ENCODE data around the gene CDKL2. TPM values are rescaled to one million over a fixed set of nuclear protein-coding genes. Genes with fewer than 3 reads are reported as not detected.

CDKL2 gene
- total RNA-seq, 1 donor from 2014 or later, result not detected

GRCh38 chr4:75644095-75644494 is 13.8 kb upstream of the CDKL2 start:
- Histone ChIP-seq H3K27ac (ENCODE audit: low read depth, low read length) (no peak overlapping the region), H3K9ac (ENCODE audit: low read depth in 1 of 3, low read length in 3 of 3) (no peak overlapping the region), H3K27me3 (ENCODE audit: control insufficient read depth in 3 of 3, insufficient read depth in 3 of 3, low read length in 3 of 3) (no peaks in the 10 kb centered on the region), H3K4me3 (ENCODE audit: low read length in 3 of 3) (no peak overlapping the region), H3K9me3 (ENCODE audit: control insufficient read depth in 3 of 3, low read length in 3 of 3) (no peaks in the 10 kb centered on the region), H3K4me1 (ENCODE audit: control insufficient read depth in 3 of 3, insufficient read depth in 3 of 3, low read length in 3 of 3) (no peaks in the 10 kb centered on the region), H3K36me3 (ENCODE audit: control insufficient read depth in 3 of 3, insufficient read depth in 3 of 3, low read length in 3 of 3) (peaks cover 26 to 58% (median 44%) of the 10 kb centered on the region in 3 donors)

- Histone ChIP-seq H3K4me3 (ENCODE audit: low read length in 3 of 3) (no peak overlapping the region), H3K36me3 (ENCODE audit: control insufficient read depth in 3 of 3, insufficient read depth in 3 of 3, low read length in 3 of 3) (peaks cover 26 to 55% (median 44%) of the 10 kb centered on the region in 3 donors), H3K4me1 (ENCODE audit: control insufficient read depth in 3 of 3, insufficient read depth in 3 of 3, low read length in 3 of 3) (no peaks in the 10 kb centered on the region), H3K27me3 (ENCODE audit: control insufficient read depth in 3 of 3, insufficient read depth in 3 of 3, low read length in 3 of 3) (no peaks in the 10 kb centered on the region), H3K9ac (ENCODE audit: low read depth in 1 of 3, low read length in 3 of 3) (no peak overlapping the region), H3K27ac (ENCODE audit: low read depth, low read length) (no peak overlapping the region), H3K9me3 (ENCODE audit: control insufficient read depth in 3 of 3, low read length in 3 of 3) (no peaks in the 10 kb centered on the region)
Observed at GRCh38 chr4:75643651-75644050, 13.3 kb upstream of the CDKL2 start.

DNA sequence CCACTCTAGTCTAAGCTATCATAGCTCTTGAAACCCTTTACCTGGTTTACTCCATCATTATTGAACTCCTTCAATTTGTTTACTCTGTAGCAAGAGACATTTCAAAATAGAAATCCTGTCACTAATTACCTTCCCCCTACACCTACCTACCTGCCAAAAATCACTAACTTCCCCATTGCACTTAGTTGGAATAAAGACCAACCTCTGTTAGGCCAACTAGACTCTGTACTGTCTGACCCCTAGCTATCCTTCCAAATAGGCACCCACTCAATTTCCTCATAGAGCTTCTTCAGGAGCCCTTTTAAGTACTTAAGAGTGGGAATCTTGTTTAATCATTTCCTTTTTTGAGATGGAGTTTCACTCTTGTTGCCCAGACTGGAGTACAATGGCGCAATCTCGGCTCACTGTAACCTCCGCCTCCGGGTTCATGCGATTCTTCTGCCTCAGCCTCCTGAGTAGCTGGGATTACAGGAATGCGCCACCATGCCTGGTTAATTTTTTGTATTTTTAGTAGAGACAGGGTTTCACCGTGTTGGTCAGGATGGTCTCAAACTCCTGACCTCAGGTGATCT is 8.9 kb upstream of the CDKL2 start:
- Histone ChIP-seq H3K4me3 (ENCODE audit: low read length in 3 of 3) (no peak overlapping the region), H3K27ac (ENCODE audit: low read depth, low read length) (no peak overlapping the region), H3K27me3 (ENCODE audit: control insufficient read depth in 3 of 3, insufficient read depth in 3 of 3, low read length in 3 of 3) (no peaks in the 10 kb centered on the region), H3K9ac (ENCODE audit: low read depth in 1 of 3, low read length in 3 of 3) (no peak overlapping the region), H3K4me1 (ENCODE audit: control insufficient read depth in 3 of 3, insufficient read depth in 3 of 3, low read length in 3 of 3) (peaks cover 0 to 4% (median 0%) of the 10 kb centered on the region in 3 donors), H3K9me3 (ENCODE audit: control insufficient read depth in 3 of 3, low read length in 3 of 3) (no peaks in the 10 kb centered on the region), H3K36me3 (ENCODE audit: control insufficient read depth in 3 of 3, insufficient read depth in 3 of 3, low read length in 3 of 3) (peaks cover 0 to 12% (median 4%) of the 10 kb centered on the region in 3 donors)

- H3K36me3 ChIP-seq (ENCODE audit: control insufficient read depth in 3 of 3, insufficient read depth in 3 of 3, low read length in 3 of 3), result peaks cover 0 to 3% (median 1%) of the 10 kb centered on the region in 3 donors
Observed at GRCh38 chr4:75637827-75638226, 7.5 kb upstream of the CDKL2 start.

GRCh38 chr4:75637176-75637575 is 6.8 kb upstream of the CDKL2 start:
- Histone ChIP-seq H3K27me3 (ENCODE audit: control insufficient read depth in 3 of 3, insufficient read depth in 3 of 3, low read length in 3 of 3) (no peaks in the 10 kb centered on the region), H3K9me3 (ENCODE audit: control insufficient read depth in 3 of 3, low read length in 3 of 3) (no peaks in the 10 kb centered on the region), H3K9ac (ENCODE audit: low read depth in 1 of 3, low read length in 3 of 3) (no peak overlapping the region), H3K27ac (ENCODE audit: low read depth, low read length) (no peak overlapping the region), H3K4me1 (ENCODE audit: control insufficient read depth in 3 of 3, insufficient read depth in 3 of 3, low read length in 3 of 3) (peaks cover 0 to 4% (median 0%) of the 10 kb centered on the region in 3 donors), H3K36me3 (ENCODE audit: control insufficient read depth in 3 of 3, insufficient read depth in 3 of 3, low read length in 3 of 3) (no peaks in the 10 kb centered on the region), H3K4me3 (ENCODE audit: low read length in 3 of 3) (no peak overlapping the region)

More at GRCh38 chr4:75637827-75638226, 7.5 kb upstream of the CDKL2 start:
- peaks cover 0 to 4% (median 0%) of the 10 kb centered on the region in 3 donors for H3K4me1 ChIP-seq (ENCODE audit: control insufficient read depth in 3 of 3, insufficient read depth in 3 of 3, low read length in 3 of 3)
- no peak overlapping the region for H3K4me3 ChIP-seq (ENCODE audit: low read length in 3 of 3)
- no peak overlapping the region for H3K9ac ChIP-seq (ENCODE audit: low read depth in 1 of 3, low read length in 3 of 3)
- no peak overlapping the region for H3K27ac ChIP-seq (ENCODE audit: low read depth, low read length)
- H3K27me3 ChIP-seq (ENCODE audit: control insufficient read depth in 3 of 3, insufficient read depth in 3 of 3, low read length in 3 of 3), result no peaks in the 10 kb centered on the region
- H3K9me3 ChIP-seq (ENCODE audit: control insufficient read depth in 3 of 3, low read length in 3 of 3), result no peaks in the 10 kb centered on the region

DNA sequence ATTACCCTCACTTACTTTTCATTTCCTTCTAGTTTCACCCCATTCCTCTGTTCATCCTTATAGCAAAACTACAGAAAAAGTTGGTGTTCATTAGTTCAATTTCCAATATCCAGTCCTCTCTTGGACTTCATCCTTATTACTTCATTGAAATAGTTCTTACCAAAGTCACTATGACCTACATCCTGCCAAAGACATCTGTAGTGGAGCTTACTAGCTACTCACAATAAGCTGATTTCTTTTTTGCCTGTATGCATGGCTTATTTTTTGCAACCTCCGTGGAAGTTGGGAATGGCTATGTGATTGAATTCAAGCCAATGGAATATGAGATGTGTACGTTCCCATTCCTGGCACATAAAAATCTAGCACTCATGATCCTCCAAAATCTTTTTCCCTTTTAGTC is 4.6 kb upstream of the CDKL2 start:
- Histone ChIP-seq H3K36me3 (ENCODE audit: control insufficient read depth in 3 of 3, insufficient read depth in 3 of 3, low read length in 3 of 3) (no peaks in the 10 kb centered on the region), H3K27me3 (ENCODE audit: control insufficient read depth in 3 of 3, insufficient read depth in 3 of 3, low read length in 3 of 3) (no peaks in the 10 kb centered on the region), H3K9ac (ENCODE audit: low read depth in 1 of 3, low read length in 3 of 3) (no peak overlapping the region)

DNA sequence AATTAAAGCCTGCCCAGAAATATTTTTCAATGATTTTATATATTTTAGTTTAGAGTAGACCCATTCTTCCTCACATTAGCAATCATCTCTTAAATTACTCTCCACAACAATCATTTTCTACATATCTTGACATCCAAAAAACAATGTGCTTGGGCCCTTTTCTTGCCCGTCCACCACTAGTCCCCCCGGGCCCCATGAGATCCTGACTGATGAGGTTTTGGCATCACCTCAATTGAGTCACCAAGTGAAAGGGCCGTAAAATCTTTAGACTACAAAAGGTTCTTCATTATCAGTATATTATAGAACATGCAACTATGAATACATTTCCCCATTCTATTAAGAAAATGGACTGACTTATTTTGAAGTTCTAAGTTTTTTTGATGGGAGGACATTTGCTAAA is 4.0 kb upstream of the CDKL2 start:
- no peak overlapping the region for H3K27ac ChIP-seq (ENCODE audit: low read depth, low read length)
- H3K9me3 ChIP-seq (ENCODE audit: control insufficient read depth in 3 of 3, low read length in 3 of 3), result no peaks in the 10 kb centered on the region
- no peak overlapping the region for H3K9ac ChIP-seq (ENCODE audit: low read depth in 1 of 3, low read length in 3 of 3)
- H3K4me3 ChIP-seq (ENCODE audit: low read length in 3 of 3), result no peak overlapping the region
- peaks cover 8 to 15% (median 10%) of the 10 kb centered on the region in 3 donors for H3K4me1 ChIP-seq (ENCODE audit: control insufficient read depth in 3 of 3, insufficient read depth in 3 of 3, low read length in 3 of 3)
- no peaks in the 10 kb centered on the region for H3K27me3 ChIP-seq (ENCODE audit: control insufficient read depth in 3 of 3, insufficient read depth in 3 of 3, low read length in 3 of 3)
- H3K36me3 ChIP-seq (ENCODE audit: control insufficient read depth in 3 of 3, insufficient read depth in 3 of 3, low read length in 3 of 3), result no peaks in the 10 kb centered on the region

More for the DNA sequence above, 4.6 kb upstream of the CDKL2 start:
- H3K27ac ChIP-seq (ENCODE audit: low read depth, low read length), result no peak overlapping the region
- no peak overlapping the region for H3K4me3 ChIP-seq (ENCODE audit: low read length in 3 of 3)
- H3K9me3 ChIP-seq (ENCODE audit: control insufficient read depth in 3 of 3, low read length in 3 of 3), result no peaks in the 10 kb centered on the region
- H3K4me1 ChIP-seq (ENCODE audit: control insufficient read depth in 3 of 3, insufficient read depth in 3 of 3, low read length in 3 of 3), result peaks cover 7 to 15% (median 9%) of the 10 kb centered on the region in 3 donors

DNA sequence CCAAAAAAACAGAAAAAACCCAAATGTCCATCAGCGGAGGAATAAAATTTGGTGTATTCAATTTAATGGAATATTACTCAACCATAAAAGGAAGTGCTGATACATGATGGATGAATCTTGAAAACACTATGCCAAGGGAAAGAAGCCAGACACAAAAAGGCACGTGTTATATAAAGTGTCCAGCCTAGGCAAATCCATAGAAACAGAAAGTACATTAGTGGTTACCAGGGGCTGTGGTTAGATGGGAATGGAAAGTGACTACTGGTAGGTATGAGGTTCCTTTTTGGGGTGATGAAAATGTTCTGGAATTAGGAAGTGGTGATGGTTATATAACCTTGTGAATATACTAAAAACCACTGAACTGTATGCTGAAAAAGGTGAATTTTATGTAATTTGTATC is 3.5 kb upstream of the CDKL2 start:
- H3K27me3 ChIP-seq (ENCODE audit: control insufficient read depth in 3 of 3, insufficient read depth in 3 of 3, low read length in 3 of 3), result no peaks in the 10 kb centered on the region
- no peaks in the 10 kb centered on the region for H3K9me3 ChIP-seq (ENCODE audit: control insufficient read depth in 3 of 3, low read length in 3 of 3)
- no peak overlapping the region for H3K4me3 ChIP-seq (ENCODE audit: low read length in 3 of 3)
- H3K4me1 ChIP-seq (ENCODE audit: control insufficient read depth in 3 of 3, insufficient read depth in 3 of 3, low read length in 3 of 3), result peaks cover 8 to 15% (median 10%) of the 10 kb centered on the region in 3 donors
- H3K36me3 ChIP-seq (ENCODE audit: control insufficient read depth in 3 of 3, insufficient read depth in 3 of 3, low read length in 3 of 3), result no peaks in the 10 kb centered on the region
- no peak overlapping the region for H3K9ac ChIP-seq (ENCODE audit: low read depth in 1 of 3, low read length in 3 of 3)
- no peak overlapping the region for H3K27ac ChIP-seq (ENCODE audit: low read depth, low read length)

GRCh38 chr4:75630937-75631329 is 605 bp upstream of the CDKL2 start:
- H3K36me3 ChIP-seq (ENCODE audit: control insufficient read depth in 3 of 3, insufficient read depth in 3 of 3, low read length in 3 of 3), result no peaks in the 10 kb centered on the region
- no peaks in the 10 kb centered on the region for H3K27me3 ChIP-seq (ENCODE audit: control insufficient read depth in 3 of 3, insufficient read depth in 3 of 3, low read length in 3 of 3)
- H3K4me1 ChIP-seq (ENCODE audit: control insufficient read depth in 3 of 3, insufficient read depth in 3 of 3, low read length in 3 of 3), result peaks cover 8 to 15% (median 10%) of the 10 kb centered on the region in 3 donors
- H3K9ac ChIP-seq (ENCODE audit: low read depth in 1 of 3, low read length in 3 of 3), result peak overlapping the region in 2 of 3 donors; percentile 69 to 76
- H3K9me3 ChIP-seq (ENCODE audit: control insufficient read depth in 3 of 3, low read length in 3 of 3), result no peaks in the 10 kb centered on the region
- no peak overlapping the region for H3K27ac ChIP-seq (ENCODE audit: low read depth, low read length)
- H3K4me3 ChIP-seq (ENCODE audit: low read length in 3 of 3), result peak overlapping the region; percentile 83 to 89 (median 85)

DNA sequence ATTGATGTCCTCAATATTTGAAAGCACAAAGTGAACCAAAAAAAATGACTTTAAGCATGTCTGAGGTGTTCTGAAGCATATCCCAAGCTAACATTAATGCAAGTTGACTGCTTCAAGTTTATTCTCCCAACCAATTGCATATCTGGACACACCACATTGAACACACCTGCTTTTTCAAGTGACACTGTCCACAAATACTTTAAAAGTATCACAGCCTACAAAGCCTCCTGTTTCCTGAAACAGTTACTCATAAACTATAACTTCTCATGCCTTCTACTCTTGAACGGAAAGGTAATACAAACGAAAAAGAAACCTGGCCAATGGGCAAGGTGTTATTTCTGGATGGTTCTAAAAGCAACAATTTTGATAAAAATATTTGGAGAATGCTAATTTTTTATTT is 1.1 kb downstream of the CDKL2 start:
- Histone ChIP-seq H3K4me1 (ENCODE audit: control insufficient read depth in 3 of 3, insufficient read depth in 3 of 3, low read length in 3 of 3) (peaks cover 8 to 11% (median 10%) of the 10 kb centered on the region in 3 donors), H3K27ac (ENCODE audit: low read depth, low read length) (no peak overlapping the region), H3K9me3 (ENCODE audit: control insufficient read depth in 3 of 3, low read length in 3 of 3) (no peaks in the 10 kb centered on the region), H3K4me3 (ENCODE audit: low read length in 3 of 3) (no peak overlapping the region), H3K36me3 (ENCODE audit: control insufficient read depth in 3 of 3, insufficient read depth in 3 of 3, low read length in 3 of 3) (no peaks in the 10 kb centered on the region), H3K27me3 (ENCODE audit: control insufficient read depth in 3 of 3, insufficient read depth in 3 of 3, low read length in 3 of 3) (no peaks in the 10 kb centered on the region), H3K9ac (ENCODE audit: low read depth in 1 of 3, low read length in 3 of 3) (no peak overlapping the region)
